IMR-90 (cell line): Measurements from ENCODE around the gene CXCL17. TPM values are rescaled to one million over a fixed set of nuclear protein-coding genes. Genes with fewer than 3 reads are reported as not detected.

Source experiments
- ATAC-seq: fragments of 200-7000 bp; cut with Tn5 transposase; 2 replicates; pipeline ENCODE4 v1.9.1; 2020; ENCODE audit warnings: low read depth, mild to moderate bottlenecking, moderate library complexity
- BruUV-seq: library from RNA; stranded (reverse); fragments of 400-500 nt; replicated peaks from 2 replicates; lab custom pipeline; 2021; lab: Mats Ljungman, UMichigan
- CTCF ChIA-PET: fragments of 300-600 bp; formaldehyde crosslinking; extraction: SDS; loops from one replicate; lab custom pipeline; 2021; ENCODE audit warnings: antibody characterized with exemption; lab: Yijun Ruan, JAX
- POLR2A ChIA-PET: fragments of 300-600 bp; sonication (Branson Sonifier 250); formaldehyde crosslinking; loops from one replicate; lab custom pipeline; 2022; ENCODE audit warnings: antibody characterized with exemption; ENCODE audit not compliant: unreplicated experiment; lab: Charles Lee
- DNase-seq: peaks from one replicate; pipeline ENCODE4 v3.0.0; 2013
- H2AFZ ChIP-seq: replicated peaks from 2 replicates; pipeline ENCODE3; 2013; ENCODE audit warnings: low read length, mild to moderate bottlenecking; ENCODE audit not compliant: poor library complexity
- H2AK5ac ChIP-seq: 2 replicates; pipeline ENCODE4 v1.6.1; 2013; ENCODE audit warnings: low read depth, low read length, inconsistent platforms
- H2AK9ac ChIP-seq: replicated peaks from 2 replicates; pipeline ENCODE3; 2013; ENCODE audit warnings: mild to moderate bottlenecking, low read depth, low read length, moderate library complexity; ENCODE audit not compliant: poor library complexity
- H2BK120ac ChIP-seq: 2 replicates; pipeline ENCODE4 v1.6.1; 2013; ENCODE audit warnings: low read depth, low read length, inconsistent platforms
- H2BK15ac ChIP-seq: 3 replicates; pipeline ENCODE4 v1.6.1; 2013; ENCODE audit warnings: low read depth, low read length, inconsistent platforms
- H2BK20ac ChIP-seq: 2 replicates; pipeline ENCODE4 v1.6.1; 2013; ENCODE audit warnings: low read depth, mild to moderate bottlenecking, inconsistent platforms, low read length, moderate library complexity
- H2BK5ac ChIP-seq: 2 replicates; pipeline ENCODE4 v1.6.1; 2013; ENCODE audit warnings: mild to moderate bottlenecking, low read depth, low read length, inconsistent platforms; ENCODE audit not compliant: poor library complexity, severe bottlenecking
- H3K14ac ChIP-seq: replicated peaks from 2 replicates; pipeline ENCODE4 v1.6.1; 2013; ENCODE audit warnings: low read depth, low read length, inconsistent platforms
- H3K18ac ChIP-seq: 2 replicates; pipeline ENCODE4 v1.6.1; 2013; ENCODE audit warnings: low read depth, low read length, control low read depth
- H3K23ac ChIP-seq: 2 replicates; pipeline ENCODE4 v1.6.1; 2013; ENCODE audit warnings: low read depth, low read length, inconsistent platforms
- H3K27ac ChIP-seq: 2 replicates; pipeline ENCODE4 v1.5.1; 2013; ENCODE audit warnings: mild to moderate bottlenecking, control low read depth, low read length; ENCODE audit not compliant: insufficient read depth
- H3K27me3 ChIP-seq: 2 replicates; pipeline ENCODE4 v1.6.1; 2013; ENCODE audit warnings: low read length; ENCODE audit not compliant: control insufficient read depth, insufficient read depth
- H3K36me3 ChIP-seq: 2 replicates; pipeline ENCODE4 v1.6.1; 2013; ENCODE audit warnings: low read length, mixed read lengths; ENCODE audit not compliant: control insufficient read depth, insufficient read depth
- H3K4ac ChIP-seq: 2 replicates; pipeline ENCODE4 v1.6.1; 2013; ENCODE audit warnings: low read depth, low read length, inconsistent platforms
- H3K4me1 ChIP-seq: 2 replicates; pipeline ENCODE4 v1.6.1; 2013; ENCODE audit warnings: low read length, mixed read lengths; ENCODE audit not compliant: control insufficient read depth, insufficient read depth
- H3K4me2 ChIP-seq: 2 replicates; pipeline ENCODE4 v1.6.1; 2013; ENCODE audit warnings: low read depth, mild to moderate bottlenecking, control low read depth, low read length, moderate library complexity
- H3K4me3 ChIP-seq: 2 replicates; pipeline ENCODE4 v1.5.1; 2013; ENCODE audit warnings: low read depth, mild to moderate bottlenecking, control low read depth, low read length, moderate library complexity; ENCODE audit not compliant: insufficient read depth
- H3K56ac ChIP-seq: 2 replicates; pipeline ENCODE4 v1.6.1; 2013; ENCODE audit warnings: low read length, inconsistent platforms; ENCODE audit not compliant: insufficient read depth; ENCODE audit errors: extremely low read depth
- H3K79me1 ChIP-seq, 2 experiments: 2 replicates each; pipeline ENCODE4 v1.6.1; 2013; ENCODE audit warnings: low read length in 2 of 2, inconsistent platforms in 1 of 2, low read depth in 1 of 2
- H3K9ac ChIP-seq: 2 replicates; pipeline ENCODE4 v1.6.1; 2013; ENCODE audit warnings: low read depth, low read length, control low read depth
- H3K9me1 ChIP-seq: 2 replicates; pipeline ENCODE4 v1.6.1; 2013; ENCODE audit warnings: low read length, inconsistent platforms; ENCODE audit not compliant: insufficient read depth
- H3K9me3 ChIP-seq: 2 replicates; pipeline ENCODE4 v1.6.1; 2013; ENCODE audit warnings: low read length; ENCODE audit not compliant: control insufficient read depth, insufficient read depth
- H4K20me1 ChIP-seq: 2 replicates; pipeline ENCODE4 v1.6.1; 2013; ENCODE audit warnings: low read length, inconsistent platforms; ENCODE audit not compliant: insufficient read depth
- H4K5ac ChIP-seq: 2 replicates; pipeline ENCODE4 v1.6.1; 2013; ENCODE audit warnings: mild to moderate bottlenecking, low read depth, low read length, control low read depth
- H4K8ac ChIP-seq, 2 experiments: 2 replicates each; pipeline ENCODE4 v1.6.1; 2013; ENCODE audit warnings: low read depth in 2 of 2, low read length in 2 of 2, control low read depth in 1 of 2, inconsistent platforms in 1 of 2
- H4K91ac ChIP-seq: 2 replicates; pipeline ENCODE4 v1.6.1; 2013; ENCODE audit warnings: low read depth, low read length, inconsistent platforms; ENCODE audit not compliant: insufficient read depth
- RAD21 ChIP-seq: IDR thresholded peaks from 2 replicates; pipeline ENCODE4 v1.6.1; 2012; ENCODE audit warnings: low read length, improper control_type of control experiment
- WGBS, 2 experiments: methylation state at CpG; one replicate each; pipeline versions ENCODE4 v1.1.5 to v1.1.7; 2013; ENCODE audit warnings: missing lambda C conversion rate in 2 of 2; ENCODE audit not compliant: insufficient read length in 1 of 2; ENCODE audit errors: extremely low coverage in 2 of 2; 5-methylcytosine and 5-hydroxymethylcytosine counted together
- dilution Hi-C: fragments of 300-500 bp; cut with HindIII; formaldehyde crosslinking; loops from one replicate; pipeline ENCODE4 v1.14.3; 2018; ENCODE audit warnings: low sequenced_read_pairs; ENCODE audit not compliant: unreplicated experiment
- in situ Hi-C: fragments of 300-500 bp; cut with MboI; formaldehyde crosslinking; loops from 3 replicates; pipeline ENCODE4 v1.14.3; 2019; ENCODE audit warnings: low sequenced_read_pairs, inconsistent platforms, mixed read lengths
- intact Hi-C: fragments of 100-400 bp; cut with micrococcal nuclease; formaldehyde crosslinking; loops from 2 replicates; pipeline ENCODE4 v1.10.0; 2022
- polyA plus RNA-seq, 3 experiments: library from polyadenylated mRNA; depleted of rRNA; stranded (reverse); fragments of >200 nt; gene quantifications; 2 replicates each; pipeline ENCODE4 v1.2.3, GENCODE V29; 2012; ENCODE audit warnings: low replicate concordance in 1 of 3
- total RNA-seq: library from RNA; depleted of rRNA; stranded (reverse); fragments of >200 nt; gene quantifications from 2 replicates; pipeline ENCODE4 v1.2.3, GENCODE V29; 2012
- TF ChIP-seq, protein P1 (sequence below): fragments of 150-350 bp; IDR thresholded peaks from 2 replicates; pipeline ENCODE4 v1.6.1; 2016; ENCODE audit warnings: low read depth, mild to moderate bottlenecking, low read length, moderate library complexity, borderline replicate concordance

The CXCL17 gene
- total and polyA plus RNA-seq, 2 of the 4 experiments (the other 2 are of a cell fraction) = not detected

GRCh38 chr19:42471554-42472249 is 29.0 kb upstream of the CXCL17 start:
- dilution Hi-C loops = no loop called here
- no TSS peak for BruUV-seq
- no peak for ATAC-seq

More at GRCh38 chr19:42471554-42472249, 29.0 kb upstream of the CXCL17 start:
- no peak overlapping the region for H4K5ac ChIP-seq
- no peak overlapping the region for H3K4ac ChIP-seq
- ChIA-PET POLR2A (no interaction called here), CTCF (no interaction called here)
- H3K36me3 ChIP-seq = no peaks in the 10 kb centered on the region
- H3K9me1 ChIP-seq = peaks cover 4% of the 10 kb centered on the region; the same call in 1 of the 2 replicates
- H2AFZ ChIP-seq = no peak overlapping the region
- H2AK5ac ChIP-seq = no peak overlapping the region
- no peak overlapping the region for H3K4me2 ChIP-seq
- no peaks in the 10 kb centered on the region for H3K9me3 ChIP-seq
- H2BK15ac ChIP-seq = no peak overlapping the region
- H3K9ac ChIP-seq = no peak overlapping the region
- no peak overlapping the region for H3K14ac ChIP-seq
- no peak overlapping the region for H2BK5ac ChIP-seq
- peak; percentile 5 for DNase-seq
- no peak overlapping the region for H3K56ac ChIP-seq
- WGBS, 2 experiments = 50% methylated on average over 6 of the region's 7 CpGs; no CpG with 5 or more reads in 1 of the 2 experiments
- H3K4me3 ChIP-seq = no peak overlapping the region
- intact Hi-C loops = no loop called here
- H3K4me1 ChIP-seq = peaks cover 3% of the 10 kb centered on the region; the same call in 1 of the 2 replicates
- no peak overlapping the region for H2BK20ac ChIP-seq
- no peak overlapping the region for H2BK120ac ChIP-seq
- H3K27ac ChIP-seq = no peak overlapping the region
- in situ Hi-C loops = no loop called here
- no peaks in the 10 kb centered on the region for H4K20me1 ChIP-seq
- H4K8ac ChIP-seq = no peak overlapping the region
- H3K18ac ChIP-seq = no peak overlapping the region
- no peaks in the 10 kb centered on the region for H3K79me1 ChIP-seq
- peaks cover 23% of the 10 kb centered on the region for H3K27me3 ChIP-seq
- TF ChIP-seq, protein P1, sequence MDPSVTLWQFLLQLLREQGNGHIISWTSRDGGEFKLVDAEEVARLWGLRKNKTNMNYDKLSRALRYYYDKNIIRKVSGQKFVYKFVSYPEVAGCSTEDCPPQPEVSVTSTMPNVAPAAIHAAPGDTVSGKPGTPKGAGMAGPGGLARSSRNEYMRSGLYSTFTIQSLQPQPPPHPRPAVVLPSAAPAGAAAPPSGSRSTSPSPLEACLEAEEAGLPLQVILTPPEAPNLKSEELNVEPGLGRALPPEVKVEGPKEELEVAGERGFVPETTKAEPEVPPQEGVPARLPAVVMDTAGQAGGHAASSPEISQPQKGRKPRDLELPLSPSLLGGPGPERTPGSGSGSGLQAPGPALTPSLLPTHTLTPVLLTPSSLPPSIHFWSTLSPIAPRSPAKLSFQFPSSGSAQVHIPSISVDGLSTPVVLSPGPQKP = no peak
- no peak for TF ChIP-seq RAD21
- no peak overlapping the region for H2AK9ac ChIP-seq
- H3K23ac ChIP-seq = no peak overlapping the region
- no peak overlapping the region for H4K91ac ChIP-seq
